AG04450 (cell line): ENCODE measurements around the gene IRS1. TPM values are rescaled to one million over a fixed set of nuclear protein-coding genes. Genes with fewer than 3 reads are reported as not detected.
A peak's percentile ranks its signal among the peaks of the same experiment; 100 is the strongest.

ENCODE experiments used
- CTCF ChIA-PET: fragments of 300-600, 350-600 bp; formaldehyde crosslinking; extraction: SDS; loops from one replicate; lab custom pipeline; 2022; ENCODE audit warnings: antibody characterized with exemption, inconsistent platforms; lab: Charles Lee
- POLR2A ChIA-PET: fragments of 350-600 bp; formaldehyde crosslinking; extraction: SDS; loops from one replicate; lab custom pipeline; 2021; ENCODE audit warnings: antibody characterized with exemption, inconsistent platforms; lab: Yijun Ruan, JAX
- DNase-seq: peaks from one replicate; pipeline ENCODE4 v3.0.0-alpha.2; 2011; ENCODE audit warnings: low read depth, low spot score
- H3K27ac ChIP-seq: one replicate; pipeline ENCODE4 v1.5.1; 2012; ENCODE audit warnings: low read depth, low read length, control low read depth
- H3K27me3 ChIP-seq: one replicate; pipeline ENCODE4 v1.6.0; 2012; ENCODE audit warnings: low read length; ENCODE audit not compliant: control insufficient read depth, insufficient read depth
- H3K4me3 ChIP-seq: 2 replicates; pipeline ENCODE4 v1.5.1; 2011; ENCODE audit warnings: mild to moderate bottlenecking, low read depth, low read length, control low read depth
- H3K9me3 ChIP-seq: 2 replicates; pipeline ENCODE4 v1.5.1; 2012; ENCODE audit warnings: low read length; ENCODE audit not compliant: control insufficient read depth, insufficient read depth
- CTCF ChIP-seq: IDR thresholded peaks from 2 replicates; pipeline ENCODE4 v1.5.1; 2011; ENCODE audit warnings: low read depth, low read length, control low read depth, inconsistent platforms
- polyA plus RNA-seq: library from polyadenylated mRNA; depleted of rRNA; stranded (reverse); fragments of >200 nt; gene quantifications from 2 replicates; pipeline ENCODE4 v1.2.3, GENCODE V29; 2011

Gene IRS1
- polyA plus RNA-seq, 1 experiment = 32.9 TPM

- DNase-seq = no peak
- no peak for TF ChIP-seq CTCF
- Histone ChIP-seq H3K4me3 (no peak overlapping the region), H3K27me3 (no peaks in the 10 kb centered on the region), H3K9me3 (no peaks in the 10 kb centered on the region; the same call in 1 of the 2 replicates), H3K27ac (peak overlapping the region; percentile 85)
- CTCF ChIA-PET = interaction anchor here (0.8 kb wide), 1 partner anchor 214 kb away, joined by 3 read pairs; no protein-coding TSS in a partner anchor
- POLR2A ChIA-PET = interaction anchor here (0.9 to 2.0 kb wide), 2 partner anchors 22 to 30 kb away, joined by 4 to 8 read pairs; no protein-coding TSS in a partner anchor
Measured at GRCh38 chr2:226759768-226760167, 39.9 kb downstream of the IRS1 start.

DNA sequence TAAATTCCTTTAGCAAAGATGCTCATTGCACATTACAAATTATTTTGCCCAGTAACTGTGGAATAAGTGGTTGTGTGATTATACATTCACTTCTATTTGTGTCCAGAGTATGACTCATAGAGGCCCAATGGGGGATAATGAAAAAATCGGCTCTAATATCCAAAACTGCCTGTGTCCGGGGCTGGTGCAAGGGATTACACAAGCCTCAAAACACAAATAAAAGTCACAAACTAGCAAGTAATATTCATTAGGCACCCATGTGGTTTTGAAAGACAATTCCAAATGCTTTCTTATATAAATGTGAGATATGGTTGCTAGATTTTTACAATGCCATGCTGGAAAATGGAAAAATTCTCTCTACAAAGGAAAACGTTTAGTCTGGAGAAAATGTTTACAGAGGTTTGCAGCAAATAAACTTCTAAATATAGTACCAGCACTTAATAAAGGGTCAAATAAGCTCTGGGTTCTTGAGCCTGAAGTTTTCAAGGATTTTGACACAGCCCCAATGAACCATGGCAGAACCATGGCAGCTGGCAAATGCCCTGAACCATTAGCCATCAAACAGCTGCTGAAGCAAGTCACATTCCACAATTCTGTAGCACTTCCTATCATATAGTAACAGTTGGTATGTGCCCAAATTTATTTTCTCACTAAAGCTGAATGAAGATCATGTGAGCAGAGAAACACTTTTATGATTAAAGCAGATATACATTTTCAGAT lies 40.5 kb downstream of the IRS1 start:
- Histone ChIP-seq H3K4me3 (no peak overlapping the region), H3K27ac (peak overlapping the region; percentile 60), H3K27me3 (no peaks in the 10 kb centered on the region), H3K9me3 (no peaks in the 10 kb centered on the region)
- TF ChIP-seq CTCF = no peak
- DNase-seq = peak; percentile 48
- ChIA-PET CTCF (interaction anchor here (0.8 kb wide), 1 partner anchor 213 kb away, joined by 3 read pairs; no protein-coding TSS in a partner anchor), POLR2A (interaction anchor here (0.9 to 2.0 kb wide), 2 partner anchors 23 to 31 kb away, joined by 4 to 8 read pairs; no protein-coding TSS in a partner anchor)

DNA sequence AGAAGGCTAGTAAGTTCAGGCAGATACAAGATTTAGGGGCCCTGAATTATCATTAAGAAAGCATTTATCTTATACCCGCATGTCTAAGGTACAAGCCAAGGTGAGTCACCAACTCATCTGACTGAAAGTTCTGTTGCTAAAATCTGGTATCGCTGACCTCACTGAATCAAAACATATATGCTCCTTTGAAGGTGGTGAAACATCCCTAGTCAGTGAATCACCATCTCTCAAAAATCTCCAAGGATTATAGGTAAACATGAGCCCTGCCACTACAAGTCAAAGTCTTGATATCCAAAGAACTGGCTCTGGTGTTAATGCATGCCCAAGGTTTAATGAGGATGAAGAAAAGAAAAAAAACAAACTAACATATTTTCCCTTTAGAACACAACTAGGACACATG lies 43.5 kb downstream of the IRS1 start:
- no peaks in the 10 kb centered on the region for H3K9me3 ChIP-seq
- no peak overlapping the region for H3K4me3 ChIP-seq
- CTCF ChIA-PET = no interaction called here
- POLR2A ChIA-PET = interaction anchor here (0.9 to 1.7 kb wide), 5 partner anchors 26 to 106 kb away, joined by 4 to 9 read pairs (median 4); partner anchors contain the start of gene IRS1
- peak; percentile 76 for DNase-seq
- no peak for TF ChIP-seq CTCF
- peak overlapping the region; percentile 95 for H3K27ac ChIP-seq
- H3K27me3 ChIP-seq = no peaks in the 10 kb centered on the region

- no peaks in the 10 kb centered on the region for H3K9me3 ChIP-seq
- CTCF ChIA-PET = interaction anchor here (0.6 to 0.8 kb wide), 3 partner anchors 43 to 566 kb away, joined by 3 read pairs; no protein-coding TSS in a partner anchor
- H3K27ac ChIP-seq = peak overlapping the region; percentile 95
- DNase-seq = no peak
- no peaks in the 10 kb centered on the region for H3K27me3 ChIP-seq
- POLR2A ChIA-PET = interaction anchor here (0.7 to 1.7 kb wide), 11 partner anchors 17 to 315 kb away, joined by 3 to 9 read pairs (median 4); partner anchors contain the start of gene IRS1
- TF ChIP-seq CTCF = no peak
- H3K4me3 ChIP-seq = no peak overlapping the region
Measured at GRCh38 chr2:226755631-226756030, 44.0 kb downstream of the IRS1 start.
